OCI-LY3 (cell line): ENCODE measurements around the gene SERPINB11.

Experiments
- H2AFZ ChIP-seq: fragments of 200-600, 300-600 bp; shearing (Covaris generic); 2 replicates; pipeline ENCODE4 v1.6.0; 2014; ENCODE audit warnings: antibody characterized with exemption, low read depth, low read length
- H3K27ac ChIP-seq: fragments of 200-600, 300-600 bp; sonication (generic); 2 replicates; pipeline ENCODE4 v1.5.1; 2014; ENCODE audit warnings: mild to moderate bottlenecking, low read length, moderate library complexity, mixed read lengths
- H3K27me3 ChIP-seq: fragments of 200-600, 300-600 bp; sonication (generic); 2 replicates; pipeline ENCODE4 v1.6.1; 2014; ENCODE audit warnings: low read depth, low read length, mixed read lengths
- H3K36me3 ChIP-seq: fragments of 200-600, 300-600 bp; sonication (generic); replicated peaks from 2 replicates; pipeline ENCODE3; 2014; ENCODE audit warnings: low read depth, low read length, mixed read lengths
- H3K4me1 ChIP-seq: fragments of 300-600, 200-600 bp; sonication (generic); 2 replicates; pipeline ENCODE4 v1.6.1; 2014; ENCODE audit warnings: low read length, mixed read lengths
- H3K4me2 ChIP-seq: fragments of 200-600, 300-600 bp; sonication (generic); 2 replicates; pipeline ENCODE4 v1.6.1; 2014; ENCODE audit warnings: low read length, mixed read lengths
- H3K4me3 ChIP-seq: fragments of 300-600, 200-600 bp; sonication (generic); 2 replicates; pipeline ENCODE4 v1.5.1; 2014; ENCODE audit warnings: antibody characterized with exemption, mild to moderate bottlenecking, low read length, moderate library complexity
- H3K79me2 ChIP-seq: fragments of 300-600, 200-600 bp; shearing (Covaris generic); 2 replicates; pipeline ENCODE4 v1.6.1; 2014; ENCODE audit warnings: mild to moderate bottlenecking, low read length, mixed read lengths
- H3K9ac ChIP-seq: fragments of 300-600, 200-600 bp; shearing (Covaris generic); 2 replicates; pipeline ENCODE4 v1.6.0; 2014; ENCODE audit warnings: mild to moderate bottlenecking, low read length, moderate library complexity
- H3K9me3 ChIP-seq: fragments of 200-600, 300-600 bp; shearing (Covaris generic); 2 replicates; pipeline ENCODE4 v1.6.1; 2014; ENCODE audit warnings: low read length, mixed read lengths; ENCODE audit not compliant: insufficient read depth
- H4K20me1 ChIP-seq: fragments of 200-600, 300-600 bp; sonication (generic); 2 replicates; pipeline ENCODE4 v1.6.1; 2016; ENCODE audit warnings: low read length, mixed read lengths; ENCODE audit not compliant: insufficient read depth
- CTCF ChIP-seq: fragments of 200-600, 300-600 bp; sonication (generic); IDR thresholded peaks from 2 replicates; pipeline ENCODE4 v1.5.1; 2014; ENCODE audit warnings: antibody characterized with exemption, low read length, low read depth
- EZH2phosphoT487 ChIP-seq: fragments of 200-600 bp; shearing (Covaris generic); IDR thresholded peaks from 2 replicates; pipeline ENCODE4 v1.6.1; 2018; ENCODE audit warnings: antibody characterized with exemption, mixed run types, low read depth

Gene SERPINB11

GRCh38 chr18:63731215-63731614 is 28.5 kb downstream of the SERPINB11 start:
- H3K27me3 ChIP-seq = peaks cover 11% of the 10 kb centered on the region; the same call in 1 of the 2 replicates
- no peak overlapping the region for H3K4me3 ChIP-seq
- no peak overlapping the region for H3K9ac ChIP-seq
- no peaks in the 10 kb centered on the region for H3K79me2 ChIP-seq
- TF ChIP-seq CTCF = no peak
- TF ChIP-seq EZH2phosphoT487 = no peak
- H3K9me3 ChIP-seq = no peaks in the 10 kb centered on the region
- H2AFZ ChIP-seq = no peak overlapping the region
- H4K20me1 ChIP-seq = no peaks in the 10 kb centered on the region
- H3K27ac ChIP-seq = no peak overlapping the region
- no peak overlapping the region for H3K4me2 ChIP-seq
- no peaks in the 10 kb centered on the region for H3K4me1 ChIP-seq
- H3K36me3 ChIP-seq = no peaks in the 10 kb centered on the region

- H3K9ac ChIP-seq = no peak overlapping the region
- H4K20me1 ChIP-seq = no peaks in the 10 kb centered on the region
- no peak for TF ChIP-seq CTCF
- TF ChIP-seq EZH2phosphoT487 = no peak
- no peak overlapping the region for H2AFZ ChIP-seq
- H3K4me2 ChIP-seq = no peak overlapping the region
- H3K79me2 ChIP-seq = no peaks in the 10 kb centered on the region
- H3K9me3 ChIP-seq = no peaks in the 10 kb centered on the region
- peaks cover 24% of the 10 kb centered on the region for H3K27me3 ChIP-seq
- no peak overlapping the region for H3K27ac ChIP-seq
- H3K4me1 ChIP-seq = no peaks in the 10 kb centered on the region
- no peak overlapping the region for H3K4me3 ChIP-seq
- no peaks in the 10 kb centered on the region for H3K36me3 ChIP-seq
Observed at GRCh38 chr18:63736876-63737275, 34.1 kb downstream of the SERPINB11 start.

- H4K20me1 ChIP-seq = no peaks in the 10 kb centered on the region
- peak; percentile 61 for TF ChIP-seq CTCF
- TF ChIP-seq EZH2phosphoT487 = no peak
- H2AFZ ChIP-seq = no peak overlapping the region
- no peaks in the 10 kb centered on the region for H3K4me1 ChIP-seq
- no peaks in the 10 kb centered on the region for H3K9me3 ChIP-seq
- no peak overlapping the region for H3K4me2 ChIP-seq
- H3K27ac ChIP-seq = no peak overlapping the region
- H3K27me3 ChIP-seq = peaks cover 18% of the 10 kb centered on the region
- H3K79me2 ChIP-seq = no peaks in the 10 kb centered on the region
- H3K9ac ChIP-seq = no peak overlapping the region
- no peaks in the 10 kb centered on the region for H3K36me3 ChIP-seq
- H3K4me3 ChIP-seq = no peak overlapping the region
Observed at GRCh38 chr18:63741769-63742168, 39.0 kb downstream of the SERPINB11 start.

- H3K4me3 ChIP-seq = no peak overlapping the region
- H3K27ac ChIP-seq = no peak overlapping the region
- no peak overlapping the region for H3K9ac ChIP-seq
- TF ChIP-seq EZH2phosphoT487 = no peak
- TF ChIP-seq CTCF = no peak
- H3K79me2 ChIP-seq = no peaks in the 10 kb centered on the region
- no peaks in the 10 kb centered on the region; the same call in 1 of the 2 replicates for H3K27me3 ChIP-seq
- no peaks in the 10 kb centered on the region for H3K36me3 ChIP-seq
- no peak overlapping the region for H2AFZ ChIP-seq
- no peak overlapping the region for H3K4me2 ChIP-seq
- no peaks in the 10 kb centered on the region for H3K4me1 ChIP-seq
- no peaks in the 10 kb centered on the region for H3K9me3 ChIP-seq
- H4K20me1 ChIP-seq = no peaks in the 10 kb centered on the region
Observed at GRCh38 chr18:63747006-63747405, 44.2 kb downstream of the SERPINB11 start.
